HepG2 (cell line): Measurements from ENCODE around the gene SLC22A7.

ENCODE experiments used
- ARID5B ChIP-seq: IDR thresholded peaks from 2 replicates; pipeline ENCODE4 v1.4.0; 2020; ENCODE audit warnings: mild to moderate bottlenecking, missing genetic modification reagents
- CEBPB ChIP-seq: IDR thresholded peaks from 2 replicates; pipeline ENCODE4 v1.6.1; 2011; ENCODE audit warnings: low read depth, low read length, improper control_type of control experiment, borderline replicate concordance
- KAT7 ChIP-seq: IDR thresholded peaks from 2 replicates; pipeline ENCODE4 v1.6.1; 2018; ENCODE audit warnings: borderline replicate concordance, missing compliant biosample characterization
- KLF6 ChIP-seq: IDR thresholded peaks from 2 replicates; pipeline ENCODE4 v1.8.0; 2016; ENCODE audit warnings: missing biosample characterization, missing genetic modification reagents
- POLR2AphosphoS5 ChIP-seq: IDR thresholded peaks from 2 replicates; pipeline ENCODE4 v1.6.1; 2012; ENCODE audit warnings: low read depth, low read length
- SNAPC2 ChIP-seq: sonication (generic); formaldehyde crosslinking; IDR thresholded peaks from 2 replicates; pipeline ENCODE4 v1.8.1; 2022; ENCODE audit warnings: mild to moderate bottlenecking, missing genetic modification reagents
- TEAD3 ChIP-seq: optimal IDR thresholded peaks from 2 replicates; pipeline ENCODE3; 2016; ENCODE audit warnings: borderline replicate concordance
- ZBTB14 ChIP-seq: sonication (generic); formaldehyde crosslinking; IDR thresholded peaks from 2 replicates; pipeline ENCODE4 v1.4.0; 2020; ENCODE audit warnings: missing genetic modification reagents
- ZFP36 ChIP-seq: fragments of 150-350 bp; IDR thresholded peaks from 2 replicates; pipeline ENCODE4 v1.6.1; 2018; ENCODE audit warnings: borderline replicate concordance, low read length, low read depth; ENCODE audit not compliant: partially characterized antibody
- ZNF343 ChIP-seq: sonication (generic); formaldehyde crosslinking; IDR thresholded peaks from 2 replicates; pipeline ENCODE4 v1.4.0; 2020; ENCODE audit warnings: mild to moderate bottlenecking, missing genetic modification reagents
- ZNF564 ChIP-seq: sonication (generic); formaldehyde crosslinking; IDR thresholded peaks from 2 replicates; pipeline ENCODE4 v1.8.1; 2023; ENCODE audit warnings: mild to moderate bottlenecking, missing genetic modification reagents

DNA sequence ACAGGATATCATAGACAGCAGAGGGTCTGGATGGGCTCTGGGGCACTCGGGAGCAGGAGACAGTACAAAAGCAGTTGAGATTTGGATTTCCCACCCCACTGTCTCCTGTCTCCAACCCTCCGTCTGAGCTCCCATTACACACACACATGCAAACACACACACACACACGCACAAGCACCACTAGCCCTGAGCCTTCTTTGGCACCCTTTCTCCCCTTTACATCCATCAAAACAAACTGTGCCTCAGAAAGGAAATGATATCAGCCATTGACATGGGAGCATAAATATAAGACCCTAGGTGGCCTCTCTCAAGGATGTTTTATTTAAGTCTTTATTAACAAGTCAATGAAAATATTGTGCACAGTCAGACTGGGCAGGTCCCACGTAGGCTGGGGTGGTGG lies 37.3 kb upstream of the SLC22A7 start:
- TF ChIP-seq SNAPC2 = no peak
- no peak for TF ChIP-seq ZNF564
- TF ChIP-seq ZBTB14 (CRISPR knock-in tag) = no peak
- no peak for TF ChIP-seq ZNF343 (CRISPR knock-in tag)
- TF ChIP-seq POLR2AphosphoS5 = no peak
- TF ChIP-seq KAT7 = no peak
- TF ChIP-seq KLF6 (CRISPR knock-in tag) = no peak
- TF ChIP-seq CEBPB = no peak
- TF ChIP-seq TEAD3 = no peak
- TF ChIP-seq ZFP36 = no peak
- no peak for TF ChIP-seq ARID5B (CRISPR knock-in tag)
